Measurements from ENCODE around the gene TMEM222. TPM values are rescaled to one million over a fixed set of nuclear protein-coding genes. Genes with fewer than 3 reads are reported as not detected.

TMEM222 gene
- total RNA-seq, 1 experiment from 2014 or later, result 28.7 TPM

- peak overlapping the region; percentile 74 for H3K4me3 Mint-ChIP-seq
- CTCF ChIA-PET, result interaction anchor here (0.6 to 4.0 kb wide), 4 partner anchors 8 to 59 kb away, joined by 4 to 33 read pairs (median 8); partner anchors contain the start of gene CD164L2
- peaks cover 56% of the 10 kb centered on the region for H3K27me3 Mint-ChIP-seq (ENCODE audit: low read depth)
- H3K4me1 Mint-ChIP-seq, result peaks cover 25% of the 10 kb centered on the region
- POLR2A ChIA-PET, result no interaction called here
- TF ChIP-seq MAX (CRISPR knock-in tag; IDR thresholded peaks at IDR 0.05) (0 out of 2 replicates have a peak, but pooled peaks have one; percentile 5), MYBL2 (CRISPR knock-in tag; IDR thresholded peaks at IDR 0.05) (no peak), SP1 (CRISPR knock-in tag; conservative IDR thresholded peaks at IDR 0.05) (no peak)
- H3K27ac Mint-ChIP-seq, result no peak overlapping the region
- H3K9me3 Mint-ChIP-seq, result no peaks in the 10 kb centered on the region
- no peak for ATAC-seq
- no peak for DNase-seq (ENCODE audit: low spot score)
- H3K36me3 Mint-ChIP-seq, result no peaks in the 10 kb centered on the region
Observed at GRCh38 chr1:27359822-27360158, 37.8 kb downstream of the TMEM222 start.

GRCh38 chr1:27360159-27361043 is 38.4 kb downstream of the TMEM222 start:
- CTCF ChIA-PET, result interaction anchor here (0.6 to 4.0 kb wide), 12 partner anchors 9 to 246 kb away, joined by 3 to 33 read pairs (median 5); partner anchors contain the start of gene CD164L2
- POLR2A ChIA-PET, result no interaction called here
- H3K9me3 Mint-ChIP-seq, result no peaks in the 10 kb centered on the region
- H3K27me3 Mint-ChIP-seq (ENCODE audit: low read depth), result peaks cover 56% of the 10 kb centered on the region
- H3K27ac Mint-ChIP-seq, result no peak overlapping the region
- DNase-seq (ENCODE audit: low spot score) (peak; percentile 45), ATAC-seq (peak; percentile 41)
- no peaks in the 10 kb centered on the region for H3K36me3 Mint-ChIP-seq
- peak overlapping the region; percentile 74 for H3K4me3 Mint-ChIP-seq
- no peak for TF ChIP-seq NR3C1 (CRISPR knock-in tag; conservative IDR thresholded peaks at IDR 0.05; ENCODE audit: low read depth)
- TF ChIP-seq ZNF425 (CRISPR knock-in tag; conservative IDR thresholded peaks at IDR 0.05), result no peak
- TF ChIP-seq GTF2I (CRISPR knock-in tag; conservative IDR thresholded peaks at IDR 0.05), result no peak
- no peak for TF ChIP-seq GRHL2 (CRISPR knock-in tag; IDR thresholded peaks at IDR 0.05; ENCODE audit: insufficient replicate concordance, severe bottlenecking)
- TF ChIP-seq ATF6 (CRISPR knock-in tag; IDR thresholded peaks at IDR 0.05), result no peak
- 0 out of 2 replicates have a peak, but pooled peaks have one; percentile 84 for TF ChIP-seq KAT7 (CRISPR knock-in tag; IDR thresholded peaks at IDR 0.05; ENCODE audit: borderline replicate concordance)
- no peak for TF ChIP-seq CTCF (IDR thresholded peaks at IDR 0.05)
- 0 out of 2 replicates have a peak, but pooled peaks have one; percentile 43 for TF ChIP-seq TP53 (CRISPR knock-in tag; IDR thresholded peaks at IDR 0.05)
- peak; percentile 50; the same call in 1 of the 2 replicates for TF ChIP-seq ETV6 (CRISPR knock-in tag; IDR thresholded peaks at IDR 0.05)
- TF ChIP-seq ZBTB43 (CRISPR knock-in tag; IDR thresholded peaks at IDR 0.05), result peak; percentile 69; the same call in 1 of the 2 replicates
- 0 out of 2 replicates have a peak, but pooled peaks have one; percentile 33 for TF ChIP-seq SP1 (CRISPR knock-in tag; conservative IDR thresholded peaks at IDR 0.05)
- TF ChIP-seq FOXP4 (CRISPR knock-in tag; IDR thresholded peaks at IDR 0.05), result peak; percentile 67; the same call in 1 of the 2 replicates
- TF ChIP-seq FOXK1 (CRISPR knock-in tag; IDR thresholded peaks at IDR 0.05), result peak; percentile 66
- peak; percentile 81; the same call in 1 of the 2 replicates for TF ChIP-seq HMGXB4 (CRISPR knock-in tag; IDR thresholded peaks at IDR 0.05)
- TF ChIP-seq ESRRA (CRISPR knock-in tag; IDR thresholded peaks at IDR 0.05; ENCODE audit: borderline replicate concordance), result 0 out of 2 replicates have a peak, but pooled peaks have one; percentile 32
- peaks cover 31% of the 10 kb centered on the region for H3K4me1 Mint-ChIP-seq
